Measurements from ENCODE around the gene CD38. TPM values are rescaled to one million over a fixed set of nuclear protein-coding genes. Genes with fewer than 3 reads are reported as not detected.
"Not testable (repeated sequence)": the region's sequence is repeated elsewhere in the genome, so short reads cannot be mapped to it uniquely, and the experiment has no call there.

The CD38 gene
- total RNA-seq, 1 experiment from 2014 or later: not detected

DNA sequence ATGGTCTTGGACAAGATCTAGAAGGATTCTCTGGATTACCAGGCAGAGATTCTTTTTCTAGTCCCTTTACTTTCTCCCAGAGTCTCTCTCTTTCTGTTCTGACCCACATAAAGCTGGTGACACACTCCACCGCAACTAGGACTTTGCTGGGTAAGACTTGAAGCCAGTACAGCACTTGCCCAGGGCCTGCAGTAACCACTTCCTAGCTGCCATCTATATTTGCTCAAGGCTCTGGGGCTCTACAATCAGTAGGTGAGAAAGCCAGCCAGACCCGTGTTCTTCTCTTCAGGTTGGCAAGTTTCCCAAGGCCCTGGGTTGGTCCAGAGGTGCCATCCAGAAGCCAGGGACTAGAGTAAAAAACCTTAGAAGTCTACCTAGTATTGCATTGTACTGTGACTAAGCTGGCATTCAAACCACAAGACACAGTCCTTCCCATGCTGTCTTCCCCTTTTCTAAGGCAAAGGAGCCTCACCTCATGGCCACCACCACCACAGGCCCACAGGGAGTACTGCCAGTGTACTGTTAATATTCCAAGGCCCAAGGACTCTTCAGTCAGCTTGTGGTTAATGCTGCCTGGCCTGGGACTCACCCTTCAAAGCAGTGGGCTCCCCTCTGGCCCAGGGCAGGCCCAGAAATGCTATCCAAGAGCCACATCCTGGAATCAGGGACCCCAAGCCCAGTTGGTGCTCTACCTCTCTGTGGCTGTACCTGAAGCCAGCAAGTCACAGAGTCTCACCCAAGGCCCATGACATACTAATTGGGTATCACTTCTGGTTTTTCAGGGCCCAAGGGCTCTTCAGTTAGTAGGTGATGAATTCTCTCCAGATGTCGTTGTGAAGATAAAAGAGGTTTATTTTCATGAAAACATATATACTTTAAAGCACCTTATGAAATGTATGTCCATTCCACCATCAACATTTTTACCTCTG lies 54.7 kb downstream of the CD38 start:
- Histone ChIP-seq H3K27me3 (no peaks in the 10 kb centered on the region), H3K4me3 (no peak overlapping the region), H3K9me3 (no peaks in the 10 kb centered on the region), H3K36me3 (no peaks in the 10 kb centered on the region)
- DNase-seq: no peak

- no peak overlapping the region for H3K4me3 ChIP-seq
Measured at GRCh38 chr4:15833801-15834200, 55.7 kb downstream of the CD38 start.

GRCh38 chr4:15836362-15836761 lies 58.2 kb downstream of the CD38 start:
- Histone ChIP-seq H3K36me3 (no peaks in the 10 kb centered on the region), H3K9me3 (no peaks in the 10 kb centered on the region), H3K27me3 (no peaks in the 10 kb centered on the region), H3K4me3 (no peak overlapping the region)
- no peak for DNase-seq

More at GRCh38 chr4:15833801-15834200, 55.7 kb downstream of the CD38 start:
- no peaks in the 10 kb centered on the region for H3K27me3 ChIP-seq
- H3K36me3 ChIP-seq: no peaks in the 10 kb centered on the region
- H3K9me3 ChIP-seq: no peaks in the 10 kb centered on the region
- DNase-seq: no peak

DNA sequence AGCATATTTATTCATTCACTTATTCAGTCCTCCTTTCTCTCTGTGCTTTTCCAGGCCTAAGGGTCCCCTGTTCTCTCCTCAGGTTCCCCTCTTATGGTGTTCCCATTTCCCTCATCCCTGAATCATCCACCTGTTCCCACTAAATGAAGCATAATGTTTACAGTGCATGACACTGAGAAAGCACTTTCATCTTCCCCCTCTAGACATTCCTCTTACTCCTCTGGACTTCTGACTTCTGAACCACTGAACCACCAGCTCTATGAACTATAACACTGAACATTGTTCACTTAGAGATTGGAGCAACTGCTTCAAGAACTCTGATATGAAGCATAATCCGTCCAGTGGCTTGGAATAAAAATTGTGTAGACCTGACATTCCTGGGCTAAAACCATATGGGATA lies 59.5 kb downstream of the CD38 start:
- no peak for DNase-seq
- no peak overlapping the region for H3K4me3 ChIP-seq
- no peaks in the 10 kb centered on the region for H3K9me3 ChIP-seq
- H3K36me3 ChIP-seq: no peaks in the 10 kb centered on the region
- no peaks in the 10 kb centered on the region for H3K27me3 ChIP-seq

- H3K27me3 ChIP-seq, H3K9me3 ChIP-seq, DNase-seq: not testable (repeated sequence)
Measured at GRCh38 chr4:15841194-15841730, 63.1 kb downstream of the CD38 start.

GRCh38 chr4:15847746-15848145 lies 69.6 kb downstream of the CD38 start:
- Histone ChIP-seq H3K4me3 (no peak overlapping the region), H3K36me3 (no peaks in the 10 kb centered on the region), H3K9me3 (no peaks in the 10 kb centered on the region), H3K27me3 (no peaks in the 10 kb centered on the region)
- no peak for DNase-seq

More at GRCh38 chr4:15841194-15841730, 63.1 kb downstream of the CD38 start:
- H3K36me3 ChIP-seq, H3K4me3 ChIP-seq: not testable (repeated sequence)

GRCh38 chr4:15848191-15848842 lies 70.2 kb downstream of the CD38 start:
- Histone ChIP-seq H3K4me3 (no peak overlapping the region), H3K27me3 (no peaks in the 10 kb centered on the region), H3K36me3 (no peaks in the 10 kb centered on the region), H3K9me3 (no peaks in the 10 kb centered on the region)
- DNase-seq: no peak

DNA sequence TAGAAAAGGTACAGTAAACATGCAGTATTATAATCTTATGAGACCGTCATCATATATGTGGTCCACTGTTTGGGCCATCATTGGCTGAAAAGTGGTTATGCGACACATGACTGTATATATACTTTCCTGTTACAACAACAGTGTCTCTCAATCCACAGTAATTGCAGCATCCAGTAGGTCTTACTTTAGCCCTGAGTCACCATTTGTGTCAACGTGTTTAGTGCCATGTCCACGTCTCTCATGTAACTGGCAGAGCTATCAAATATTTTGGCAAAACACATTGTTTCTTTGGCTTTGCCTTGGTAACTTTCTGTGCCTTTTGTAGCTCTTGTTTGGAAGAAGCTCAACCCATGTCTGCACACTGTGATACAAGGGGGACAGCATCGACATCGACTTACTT lies 73.8 kb downstream of the CD38 start:
- DNase-seq: no peak
- Histone ChIP-seq H3K9me3 (no peaks in the 10 kb centered on the region), H3K4me3 (no peak overlapping the region), H3K36me3 (no peaks in the 10 kb centered on the region), H3K27me3 (no peaks in the 10 kb centered on the region)

GRCh38 chr4:15852524-15852923 lies 74.4 kb downstream of the CD38 start:
- no peak overlapping the region for H3K4me3 ChIP-seq
- peak; percentile 8 for DNase-seq
- H3K36me3 ChIP-seq: no peaks in the 10 kb centered on the region
- H3K27me3 ChIP-seq: no peaks in the 10 kb centered on the region
- no peaks in the 10 kb centered on the region for H3K9me3 ChIP-seq

- Histone ChIP-seq H3K36me3 (no peaks in the 10 kb centered on the region), H3K27me3 (no peaks in the 10 kb centered on the region), H3K4me3 (no peak overlapping the region), H3K9me3 (no peaks in the 10 kb centered on the region)
- no peak for DNase-seq
Measured at GRCh38 chr4:15853345-15853744, 75.2 kb downstream of the CD38 start.

DNA sequence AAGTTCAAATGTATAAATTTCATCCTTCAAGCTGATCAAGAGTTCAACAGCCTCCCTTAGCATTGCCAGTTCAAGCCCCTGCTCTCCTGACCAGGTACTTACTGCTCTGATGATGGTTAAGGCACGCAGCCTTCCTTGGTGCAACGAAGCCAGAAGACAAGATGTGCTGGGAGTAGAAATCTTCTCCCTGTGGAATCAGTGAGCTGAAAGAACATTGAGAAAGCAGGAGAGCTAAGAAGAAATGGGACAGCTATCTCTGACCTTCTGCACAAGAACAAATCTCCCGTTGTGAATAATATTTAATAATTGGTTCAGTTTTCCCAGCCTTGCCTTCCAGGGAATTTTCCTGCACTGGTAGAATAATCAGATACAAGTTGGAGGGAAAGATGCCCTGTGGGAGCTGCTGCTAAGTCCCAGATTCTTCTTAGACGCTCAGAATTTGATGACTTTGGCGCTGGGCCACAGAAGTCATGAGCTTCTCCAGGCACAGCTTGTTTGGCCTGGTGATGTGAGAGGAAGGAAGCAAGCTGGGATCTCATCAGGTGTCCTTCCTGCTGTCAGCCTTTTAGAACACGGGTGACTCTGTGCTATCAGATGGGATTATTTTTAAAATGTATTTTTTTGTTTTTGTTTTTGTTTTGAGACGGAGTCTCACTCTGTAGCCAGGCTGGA lies 77.8 kb downstream of the CD38 start:
- Histone ChIP-seq H3K36me3 (no peaks in the 10 kb centered on the region), H3K9me3 (no peaks in the 10 kb centered on the region), H3K27me3 (no peaks in the 10 kb centered on the region), H3K4me3 (no peak overlapping the region)
- peak; percentile 5 for DNase-seq

DNA sequence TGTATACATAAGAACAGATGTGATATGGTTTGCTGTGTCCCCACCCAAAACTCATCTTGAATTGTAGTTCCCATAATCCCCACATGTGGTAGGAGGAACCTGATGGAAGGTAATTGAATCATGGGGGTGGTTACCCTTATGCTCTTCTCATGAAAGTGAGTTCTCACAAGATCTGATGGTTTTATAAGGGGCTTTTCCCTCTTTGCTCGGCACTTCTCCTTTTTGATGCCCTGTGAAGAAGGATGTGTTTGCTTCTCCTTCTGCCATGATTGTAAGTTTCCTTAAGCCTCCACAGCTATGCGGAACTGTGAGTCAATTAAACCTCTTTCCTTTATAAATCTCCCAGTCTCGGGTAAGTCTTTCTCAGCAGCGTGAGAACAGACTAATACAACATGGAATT lies 83.1 kb downstream of the CD38 start:
- H3K4me3 ChIP-seq, H3K36me3 ChIP-seq, DNase-seq: not testable (repeated sequence)

GRCh38 chr4:15864651-15865566 lies 86.8 kb downstream of the CD38 start:
- no peak for DNase-seq
- no peak overlapping the region for H3K4me3 ChIP-seq
- H3K27me3 ChIP-seq: no peaks in the 10 kb centered on the region
- no peaks in the 10 kb centered on the region for H3K36me3 ChIP-seq
- H3K9me3 ChIP-seq: no peaks in the 10 kb centered on the region

More for the DNA sequence above, 83.1 kb downstream of the CD38 start:
- H3K27me3 ChIP-seq, H3K9me3 ChIP-seq: not testable (repeated sequence)

GRCh38 chr4:15868111-15868510 lies 90.0 kb downstream of the CD38 start:
- DNase-seq: peak; percentile 15
- no peak overlapping the region for H3K4me3 ChIP-seq
- H3K27me3 ChIP-seq: no peaks in the 10 kb centered on the region
- no peaks in the 10 kb centered on the region for H3K36me3 ChIP-seq
- H3K9me3 ChIP-seq: no peaks in the 10 kb centered on the region

GRCh38 chr4:15868826-15869413 lies 90.8 kb downstream of the CD38 start:
- DNase-seq: no peak
- H3K9me3 ChIP-seq: no peaks in the 10 kb centered on the region
- H3K36me3 ChIP-seq: no peaks in the 10 kb centered on the region
- H3K27me3 ChIP-seq: no peaks in the 10 kb centered on the region
- no peak overlapping the region for H3K4me3 ChIP-seq

GRCh38 chr4:15870079-15870478 lies 92.0 kb downstream of the CD38 start:
- Histone ChIP-seq H3K4me3 (no peak overlapping the region), H3K36me3 (no peaks in the 10 kb centered on the region)
- no peak for DNase-seq

More at GRCh38 chr4:15870079-15870478, 92.0 kb downstream of the CD38 start:
- Histone ChIP-seq H3K9me3 (no peaks in the 10 kb centered on the region), H3K27me3 (no peaks in the 10 kb centered on the region)
